ENCODE measurements around the gene CALU. TPM values are rescaled to one million over a fixed set of nuclear protein-coding genes. Genes with fewer than 3 reads are reported as not detected.

CALU gene
- total RNA-seq, 2 donors from 2014 or later, result 204 to 255 TPM

DNA sequence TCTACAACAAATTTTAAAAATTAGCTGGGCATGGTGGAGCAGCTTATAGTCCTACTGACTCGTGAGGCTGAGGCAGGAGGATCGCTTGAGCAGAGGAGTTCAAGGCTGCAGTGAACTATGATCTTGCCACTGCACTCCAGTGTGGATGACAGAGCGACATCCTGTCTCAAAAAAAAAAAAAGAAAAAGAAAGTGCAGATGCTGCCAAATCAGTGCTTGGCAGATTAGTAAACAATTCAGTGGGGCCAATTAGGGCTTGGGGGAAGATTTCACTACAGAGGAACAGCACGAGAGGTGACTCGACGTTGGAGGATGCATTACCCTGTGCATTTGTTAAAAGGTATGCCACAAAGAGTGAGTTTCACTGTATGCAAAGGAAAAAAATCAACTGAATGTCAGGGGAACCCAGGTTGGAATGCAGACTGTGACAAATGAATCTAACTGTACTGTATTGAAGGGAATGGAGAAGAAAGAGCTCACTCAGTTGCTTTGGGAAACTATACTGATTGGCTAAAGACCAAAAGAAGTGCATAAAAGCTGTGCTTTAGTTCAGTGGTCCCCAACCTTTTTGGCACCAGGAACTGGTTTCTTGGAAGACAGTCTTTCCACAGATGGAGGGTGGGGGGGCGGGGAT, 35.4 kb upstream of the CALU start:
- Histone ChIP-seq H3K4me1 (ENCODE audit: control insufficient read depth in 1 of 2, low read depth in 2 of 2) (no peaks in the 10 kb centered on the region), H3K27me3 (replicated peaks; ENCODE audit: insufficient read depth) (peaks cover under 1% of the 10 kb centered on the region), H3K27ac (no peak overlapping the region), H3K9me3 (no peaks in the 10 kb centered on the region), H3K36me3 (no peaks in the 10 kb centered on the region), H3K4me3 (no peak overlapping the region)
- no peak for ATAC-seq (ENCODE audit: insufficient number of reproducible peaks, low FRiP score, low read depth)
- DNase-seq (ENCODE audit: low spot score), result no peak
- TF ChIP-seq, protein P1, sequence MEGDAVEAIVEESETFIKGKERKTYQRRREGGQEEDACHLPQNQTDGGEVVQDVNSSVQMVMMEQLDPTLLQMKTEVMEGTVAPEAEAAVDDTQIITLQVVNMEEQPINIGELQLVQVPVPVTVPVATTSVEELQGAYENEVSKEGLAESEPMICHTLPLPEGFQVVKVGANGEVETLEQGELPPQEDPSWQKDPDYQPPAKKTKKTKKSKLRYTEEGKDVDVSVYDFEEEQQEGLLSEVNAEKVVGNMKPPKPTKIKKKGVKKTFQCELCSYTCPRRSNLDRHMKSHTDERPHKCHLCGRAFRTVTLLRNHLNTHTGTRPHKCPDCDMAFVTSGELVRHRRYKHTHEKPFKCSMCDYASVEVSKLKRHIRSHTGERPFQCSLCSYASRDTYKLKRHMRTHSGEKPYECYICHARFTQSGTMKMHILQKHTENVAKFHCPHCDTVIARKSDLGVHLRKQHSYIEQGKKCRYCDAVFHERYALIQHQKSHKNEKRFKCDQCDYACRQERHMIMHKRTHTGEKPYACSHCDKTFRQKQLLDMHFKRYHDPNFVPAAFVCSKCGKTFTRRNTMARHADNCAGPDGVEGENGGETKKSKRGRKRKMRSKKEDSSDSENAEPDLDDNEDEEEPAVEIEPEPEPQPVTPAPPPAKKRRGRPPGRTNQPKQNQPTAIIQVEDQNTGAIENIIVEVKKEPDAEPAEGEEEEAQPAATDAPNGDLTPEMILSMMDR (IDR thresholded peaks at IDR 0.05), result no peak

DNA sequence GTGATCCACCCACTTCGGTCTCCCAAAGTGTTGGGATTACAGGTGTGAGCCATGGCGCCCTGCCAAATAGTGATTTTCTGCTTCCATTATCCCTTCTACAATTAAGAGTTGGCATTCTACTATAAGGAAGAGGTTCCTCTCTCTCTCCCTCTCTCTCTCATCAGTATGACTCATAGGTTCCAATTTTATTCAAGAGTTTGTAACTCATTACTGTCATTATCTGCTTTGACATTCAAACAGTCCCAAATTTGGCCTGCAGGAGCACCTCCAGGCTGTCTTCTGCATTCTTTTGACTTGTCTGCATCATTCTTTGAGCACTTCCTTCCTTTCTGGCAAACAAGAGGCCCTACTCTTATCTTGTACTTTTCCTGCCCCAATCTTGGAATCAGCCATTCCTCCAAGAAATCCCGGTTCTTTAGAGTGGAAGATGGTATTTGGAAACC, 33.2 kb upstream of the CALU start:
- H3K4me1 ChIP-seq (ENCODE audit: control insufficient read depth in 1 of 2, low read depth in 2 of 2), result no peaks in the 10 kb centered on the region
- ATAC-seq (ENCODE audit: insufficient number of reproducible peaks, low FRiP score, low read depth) (no peak), DNase-seq (ENCODE audit: low spot score) (no peak)
- H3K27ac ChIP-seq, result no peak overlapping the region
- H3K27me3 ChIP-seq (replicated peaks; ENCODE audit: insufficient read depth), result no peaks in the 10 kb centered on the region
- no peaks in the 10 kb centered on the region for H3K9me3 ChIP-seq
- no peak overlapping the region for H3K4me3 ChIP-seq
- H3K36me3 ChIP-seq, result no peaks in the 10 kb centered on the region
- TF ChIP-seq, protein P1 (IDR thresholded peaks at IDR 0.05), result no peak

DNA sequence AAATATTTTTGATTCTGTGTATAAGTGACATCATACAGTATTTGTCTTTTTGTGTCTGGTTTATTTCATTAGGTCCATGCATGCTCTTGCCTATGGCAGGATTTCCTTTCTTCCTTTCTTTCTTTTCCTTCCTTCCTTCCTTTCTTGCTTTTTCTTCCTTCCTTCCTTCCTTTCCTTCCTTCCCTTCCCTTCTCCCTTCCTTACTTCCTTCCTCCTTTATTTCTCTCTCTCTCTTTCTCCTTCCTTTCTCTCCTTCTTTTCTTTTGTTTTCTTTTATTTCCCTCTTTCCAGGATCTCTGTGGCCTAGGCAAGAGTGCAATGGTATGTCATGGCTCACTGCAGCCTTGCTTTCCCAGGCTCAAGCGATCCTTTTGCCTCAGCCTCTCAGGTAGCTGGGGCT, 31.4 kb upstream of the CALU start:
- Histone ChIP-seq H3K9me3 (no peaks in the 10 kb centered on the region), H3K4me3 (no peak overlapping the region), H3K27me3 (replicated peaks; ENCODE audit: insufficient read depth) (no peaks in the 10 kb centered on the region), H3K27ac (no peak overlapping the region), H3K4me1 (ENCODE audit: control insufficient read depth in 1 of 2, low read depth in 2 of 2) (no peaks in the 10 kb centered on the region), H3K36me3 (no peaks in the 10 kb centered on the region)
- TF ChIP-seq, protein P1 (IDR thresholded peaks at IDR 0.05), result no peak
- no peak for ATAC-seq (ENCODE audit: insufficient number of reproducible peaks, low FRiP score, low read depth)
- no peak for DNase-seq (ENCODE audit: low spot score)

DNA sequence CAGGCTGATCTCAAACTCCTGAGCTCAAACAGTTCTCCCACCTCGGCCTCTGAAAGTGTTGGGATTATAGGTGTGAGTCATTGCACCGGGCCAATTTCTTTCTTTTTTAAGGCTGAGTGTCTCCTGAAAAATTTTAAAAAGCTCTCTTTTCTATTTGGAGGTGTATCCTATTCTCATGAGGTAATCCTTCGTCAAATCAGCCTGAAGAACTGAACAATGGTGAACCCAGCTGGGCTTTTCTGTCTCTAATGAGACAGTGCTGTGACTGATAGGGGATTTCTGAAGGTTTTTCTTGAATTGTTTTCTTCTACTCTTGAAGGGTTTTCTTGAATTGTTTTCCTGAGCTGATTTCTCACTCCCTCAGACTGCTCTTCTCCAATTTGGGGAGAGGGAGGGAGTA, 30.9 kb upstream of the CALU start:
- Histone ChIP-seq H3K4me3 (no peak overlapping the region), H3K27ac (no peak overlapping the region), H3K9me3 (no peaks in the 10 kb centered on the region), H3K27me3 (replicated peaks; ENCODE audit: insufficient read depth) (no peaks in the 10 kb centered on the region), H3K36me3 (no peaks in the 10 kb centered on the region), H3K4me1 (ENCODE audit: control insufficient read depth in 1 of 2, low read depth in 2 of 2) (no peaks in the 10 kb centered on the region)
- DNase-seq (ENCODE audit: low spot score), result no peak
- ATAC-seq (ENCODE audit: insufficient number of reproducible peaks, low FRiP score, low read depth), result no peak
- TF ChIP-seq, protein P1 (IDR thresholded peaks at IDR 0.05), result no peak

DNA sequence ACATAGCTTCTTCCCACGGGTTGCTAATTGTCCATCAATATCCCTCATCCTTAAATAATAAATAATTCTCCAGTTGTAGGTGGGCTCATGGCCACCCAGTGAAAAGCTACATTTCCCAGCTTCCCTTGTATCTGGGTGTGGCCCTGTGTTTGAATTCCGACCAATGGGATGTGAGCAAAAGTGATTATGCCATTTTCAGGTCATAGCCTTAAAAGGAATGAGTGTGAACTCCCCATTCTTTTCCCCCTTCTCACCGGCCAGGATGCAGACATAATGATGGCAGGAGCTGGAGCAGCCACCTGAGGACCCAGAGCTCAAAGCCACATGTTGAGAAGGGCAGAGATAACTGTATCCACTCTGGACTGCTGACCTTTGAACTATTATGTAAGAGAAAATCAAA, 30.3 kb upstream of the CALU start:
- Histone ChIP-seq H3K27ac (no peak overlapping the region), H3K4me1 (ENCODE audit: control insufficient read depth in 1 of 2, low read depth in 2 of 2) (no peaks in the 10 kb centered on the region), H3K36me3 (no peaks in the 10 kb centered on the region), H3K27me3 (replicated peaks; ENCODE audit: insufficient read depth) (no peaks in the 10 kb centered on the region), H3K4me3 (no peak overlapping the region), H3K9me3 (no peaks in the 10 kb centered on the region)
- TF ChIP-seq, protein P1 (IDR thresholded peaks at IDR 0.05), result no peak
- DNase-seq (ENCODE audit: low spot score) (no peak), ATAC-seq (ENCODE audit: insufficient number of reproducible peaks, low FRiP score, low read depth) (no peak)

All from thoracic aorta (tissue), 2 donors.